ENCODE results near the gene MEF2B.

The MEF2B gene

GRCh38 chr19:19192078-19192882 lies 22.2 kb upstream of the MEF2B start, which contains the start of the genes BORCS8 and RFXANK (continued):
- TF ChIP-seq ZNF292 (tag by site-specific recombination; IDR thresholded peaks at IDR 0.05; ENCODE audit: borderline replicate concordance, low read depth) (no peak), PATZ1 (tag by site-specific recombination; IDR thresholded peaks at IDR 0.05) (peak; percentile 95), ZNF76 (tag by site-specific recombination; IDR thresholded peaks at IDR 0.05; ENCODE audit: borderline replicate concordance, low read depth) (peak; percentile 84), ZNF621 (tag by site-specific recombination; IDR thresholded peaks at IDR 0.05) (no peak), ZNF121 (tag by site-specific recombination; IDR thresholded peaks at IDR 0.05) (no peak), GLI4 (tag by site-specific recombination; IDR thresholded peaks at IDR 0.05) (no peak), ZNF639 (tag by site-specific recombination; IDR thresholded peaks at IDR 0.05) (peak; percentile 87; the same call in 1 of the 2 replicates), MYNN (tag by site-specific recombination; IDR thresholded peaks at IDR 0.05; ENCODE audit: borderline replicate concordance) (no peak), HIC1 (tag by site-specific recombination; IDR thresholded peaks at IDR 0.05) (no peak), ZNF830 (tag by site-specific recombination; IDR thresholded peaks at IDR 0.05; ENCODE audit: low read depth) (no peak), ZNF341 (tag by site-specific recombination; IDR thresholded peaks at IDR 0.05; ENCODE audit: low read depth) (no peak), ZNF664 (tag by site-specific recombination; IDR thresholded peaks at IDR 0.05) (no peak), OSR2 (tag by site-specific recombination; IDR thresholded peaks at IDR 0.05) (peak; percentile 45), SCRT1 (tag by site-specific recombination; IDR thresholded peaks at IDR 0.05; ENCODE audit: borderline replicate concordance) (no peak), KLF9 (tag by site-specific recombination; IDR thresholded peaks at IDR 0.05; ENCODE audit: low read depth) (peak; percentile 74), ZBTB26 (tag by site-specific recombination; optimal IDR thresholded peaks at IDR 0.05) (peak; percentile 36), ZNF843 (tag by site-specific recombination; IDR thresholded peaks at IDR 0.05) (peak; percentile 34; the same call in 1 of the 2 replicates), ZBTB6 (tag by site-specific recombination; IDR thresholded peaks at IDR 0.05) (no peak), ZFHX2 (tag by site-specific recombination; conservative IDR thresholded peaks at IDR 0.05) (peak; percentile 43; the same call in 1 of the 2 replicates), ZNF777 (tag by site-specific recombination; IDR thresholded peaks at IDR 0.05; ENCODE audit: borderline replicate concordance) (peak; percentile 80), ZNF19 (tag by site-specific recombination; IDR thresholded peaks at IDR 0.05; ENCODE audit: low read depth) (no peak), GLIS2 (tag by site-specific recombination; IDR thresholded peaks at IDR 0.05) (0 out of 2 replicates have a peak, but pooled peaks have one; percentile 17), PRDM2 (tag by site-specific recombination; IDR thresholded peaks at IDR 0.05; ENCODE audit: borderline replicate concordance) (no peak), ZNF571 (tag by site-specific recombination; IDR thresholded peaks at IDR 0.05) (no peak), ZNF837 (tag by site-specific recombination; IDR thresholded peaks at IDR 0.05) (no peak)

Measured in HEK293 (cell line).